Duodenal mucosa (tissue), 2 donors: ENCODE measurements around the gene CDH13.

Source experiments
- H3K27ac ChIP-seq: one replicate; pipeline ENCODE4 v1.7.0; 2013; ENCODE audit warnings: low read depth, low read length
- H3K27me3 ChIP-seq, 2 donors: one replicate each; pipeline ENCODE4 v1.7.0; 2013; ENCODE audit warnings: low read length in 2 of 2, control low read depth in 1 of 2; ENCODE audit not compliant: insufficient read depth in 2 of 2, control insufficient read depth in 1 of 2
- H3K36me3 ChIP-seq, 2 donors: one replicate each; pipeline ENCODE4 v1.7.0; 2013; ENCODE audit warnings: low read length in 2 of 2, control low read depth in 1 of 2; ENCODE audit not compliant: insufficient read depth in 2 of 2, control insufficient read depth in 1 of 2
- H3K4me1 ChIP-seq, 2 donors: one replicate each; pipeline ENCODE4 v1.7.0; 2013; ENCODE audit warnings: low read length in 2 of 2, control low read depth in 1 of 2; ENCODE audit not compliant: insufficient read depth in 2 of 2, control insufficient read depth in 1 of 2
- H3K4me3 ChIP-seq, 2 donors: one replicate each; pipeline ENCODE4 v1.7.0; 2013; ENCODE audit warnings: low read length in 2 of 2, low read depth in 1 of 2
- H3K9ac ChIP-seq, 2 donors: one replicate each; pipeline ENCODE4 v1.7.0; 2013; ENCODE audit warnings: low read length in 2 of 2, low read depth in 1 of 2
- H3K9me3 ChIP-seq, 2 donors: one replicate each; pipeline ENCODE4 v1.7.0; 2013; ENCODE audit warnings: low read length in 2 of 2, control low read depth in 1 of 2; ENCODE audit not compliant: control insufficient read depth in 1 of 2

CDH13 gene

DNA sequence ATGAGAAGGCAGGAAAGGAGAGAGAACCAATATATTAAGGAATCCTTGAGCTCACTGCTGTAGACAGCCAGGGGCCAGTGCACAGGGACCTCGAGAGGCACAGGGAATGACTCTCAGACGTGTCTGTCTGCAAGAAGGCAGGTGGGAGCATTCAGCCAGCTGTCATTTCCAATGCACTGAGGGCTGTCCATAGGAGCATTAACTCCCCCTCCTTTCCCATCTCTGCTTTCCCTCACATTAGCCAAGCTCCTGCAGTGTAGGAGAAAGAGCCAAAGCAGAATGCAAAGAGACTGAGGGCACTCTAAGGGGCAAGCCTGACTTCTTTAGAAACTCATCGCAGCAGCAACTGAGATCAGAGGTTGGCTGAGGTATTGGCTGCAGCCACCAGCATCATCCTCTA, 218.3 kb downstream of the CDH13 start:
- Histone ChIP-seq H3K27ac (no peak overlapping the region), H3K9ac (no peak overlapping the region), H3K27me3 (no peaks in the 10 kb centered on the region), H3K4me1 (no peaks in the 10 kb centered on the region), H3K9me3 (no peaks in the 10 kb centered on the region), H3K36me3 (no peaks in the 10 kb centered on the region), H3K4me3 (no peak overlapping the region)

DNA sequence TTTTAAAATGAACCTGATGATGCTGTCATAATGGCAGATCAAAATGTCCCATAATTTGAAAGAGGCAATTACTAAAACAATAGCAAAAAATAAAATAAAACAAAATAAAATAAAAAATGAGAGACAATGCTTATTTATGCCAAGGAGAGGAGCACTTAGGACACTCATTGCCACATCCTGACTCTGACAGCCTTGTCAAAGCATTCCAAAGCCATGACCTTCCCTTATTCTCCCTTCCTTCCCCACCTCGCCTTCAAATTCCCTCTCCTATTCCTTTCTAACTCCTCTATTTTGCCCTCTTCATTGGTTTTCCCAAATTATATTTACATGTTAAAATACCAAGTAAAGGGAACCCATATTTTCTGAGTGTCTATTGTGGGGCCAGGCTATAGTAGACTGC, 220.0 kb downstream of the CDH13 start:
- Histone ChIP-seq H3K4me3 (no peak overlapping the region), H3K36me3 (no peaks in the 10 kb centered on the region), H3K9ac (no peak overlapping the region), H3K27ac (no peak overlapping the region), H3K4me1 (no peaks in the 10 kb centered on the region), H3K27me3 (no peaks in the 10 kb centered on the region), H3K9me3 (no peaks in the 10 kb centered on the region)

- H3K9me3 ChIP-seq, result no peaks in the 10 kb centered on the region
- no peaks in the 10 kb centered on the region for H3K4me1 ChIP-seq
- no peak overlapping the region for H3K9ac ChIP-seq
- no peaks in the 10 kb centered on the region for H3K36me3 ChIP-seq
- no peak overlapping the region for H3K4me3 ChIP-seq
- H3K27me3 ChIP-seq, result no peaks in the 10 kb centered on the region
- H3K27ac ChIP-seq, result no peak overlapping the region
These were observed 221.2 kb downstream of the CDH13 start for GRCh38 chr16:82848013-82848412.

DNA sequence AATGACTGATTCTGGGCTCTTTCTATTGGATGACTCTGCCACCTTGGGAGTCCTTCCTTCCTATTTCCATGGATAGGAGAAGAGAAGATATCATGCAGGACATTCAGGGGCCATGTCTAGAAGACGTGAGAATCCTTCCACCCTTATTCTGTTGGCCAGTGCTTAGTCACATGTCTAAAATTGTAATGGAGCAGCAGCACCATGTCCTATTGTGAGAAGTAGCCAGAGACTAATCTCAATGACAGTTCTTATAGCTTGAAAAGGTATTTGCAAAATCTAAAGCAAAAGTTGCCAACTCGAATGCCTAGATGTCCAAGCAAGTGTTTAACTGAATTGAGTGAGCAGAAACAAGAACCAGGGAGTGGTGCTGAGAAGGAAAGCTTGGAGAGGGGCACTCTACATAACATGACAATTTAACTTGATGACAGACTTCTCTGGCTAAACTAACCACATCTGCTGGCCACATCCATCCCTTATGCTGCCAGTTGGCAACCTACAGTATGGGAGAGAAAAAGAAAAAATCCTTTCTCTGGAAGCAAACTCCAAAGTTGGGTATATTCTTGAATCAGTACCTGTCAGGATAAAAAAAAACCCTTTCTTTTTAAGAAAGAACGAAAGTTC, 225.7 kb downstream of the CDH13 start:
- H3K9ac ChIP-seq, result no peak overlapping the region
- no peaks in the 10 kb centered on the region for H3K36me3 ChIP-seq
- no peaks in the 10 kb centered on the region for H3K27me3 ChIP-seq
- no peak overlapping the region for H3K4me3 ChIP-seq
- no peaks in the 10 kb centered on the region for H3K4me1 ChIP-seq
- no peak overlapping the region for H3K27ac ChIP-seq
- no peaks in the 10 kb centered on the region for H3K9me3 ChIP-seq

DNA sequence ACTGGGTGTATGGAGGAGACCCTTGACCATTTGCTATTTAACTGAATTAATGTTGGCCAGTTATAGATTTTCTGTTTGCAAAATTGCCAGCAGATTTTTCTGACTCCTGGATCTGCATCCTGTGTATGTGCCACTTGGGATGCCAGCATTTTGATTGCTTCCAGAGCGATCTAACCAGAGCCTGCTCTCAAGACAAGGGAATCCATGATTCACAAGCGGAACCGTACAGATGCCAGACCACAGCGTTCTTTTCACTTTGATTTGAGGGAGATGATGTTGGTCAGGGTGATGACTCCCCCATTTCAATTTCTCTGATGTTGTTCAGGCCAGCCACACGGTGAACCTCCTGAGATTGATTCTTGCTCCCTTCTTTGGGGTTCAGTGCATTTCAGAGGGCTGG, 228.7 kb downstream of the CDH13 start:
- no peak overlapping the region for H3K27ac ChIP-seq
- no peaks in the 10 kb centered on the region for H3K36me3 ChIP-seq
- H3K27me3 ChIP-seq, result no peaks in the 10 kb centered on the region
- no peaks in the 10 kb centered on the region for H3K9me3 ChIP-seq
- no peaks in the 10 kb centered on the region for H3K4me1 ChIP-seq
- no peak overlapping the region for H3K9ac ChIP-seq
- no peak overlapping the region for H3K4me3 ChIP-seq

GRCh38 chr16:82857693-82858365, 231.1 kb downstream of the CDH13 start:
- H3K4me1 ChIP-seq, result no peaks in the 10 kb centered on the region
- no peak overlapping the region for H3K9ac ChIP-seq
- no peaks in the 10 kb centered on the region for H3K9me3 ChIP-seq
- no peaks in the 10 kb centered on the region for H3K36me3 ChIP-seq
- no peak overlapping the region for H3K4me3 ChIP-seq
- no peak overlapping the region for H3K27ac ChIP-seq
- H3K27me3 ChIP-seq, result no peaks in the 10 kb centered on the region

GRCh38 chr16:82859662-82860061, 232.9 kb downstream of the CDH13 start:
- Histone ChIP-seq H3K9me3 (no peaks in the 10 kb centered on the region), H3K36me3 (no peaks in the 10 kb centered on the region), H3K4me1 (no peaks in the 10 kb centered on the region), H3K27ac (no peak overlapping the region), H3K4me3 (no peak overlapping the region), H3K9ac (no peak overlapping the region), H3K27me3 (no peaks in the 10 kb centered on the region)

DNA sequence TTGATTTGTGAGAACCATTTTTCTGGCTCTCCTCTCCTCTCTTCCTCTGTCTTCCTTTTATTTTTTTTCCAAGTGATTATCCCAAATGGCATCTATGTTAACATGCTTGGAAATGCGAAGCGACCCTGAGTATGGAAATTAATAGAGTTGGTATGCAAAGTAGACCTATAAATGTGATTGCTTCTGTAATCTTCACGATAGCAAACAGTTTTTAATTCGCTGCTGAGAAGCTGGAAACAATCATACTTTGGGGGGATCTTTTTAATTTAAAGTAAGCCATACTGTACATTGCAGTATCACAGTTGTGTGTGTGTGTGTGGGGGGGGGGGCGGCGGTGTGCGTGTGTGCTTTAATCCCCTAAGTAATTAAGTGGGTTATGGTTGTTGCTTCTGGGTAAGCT, 233.3 kb downstream of the CDH13 start:
- Histone ChIP-seq H3K36me3 (no peaks in the 10 kb centered on the region), H3K27me3 (no peaks in the 10 kb centered on the region), H3K4me1 (peaks cover 0 to 4% of the 10 kb centered on the region in 2 donors), H3K9ac (no peak overlapping the region), H3K4me3 (no peak overlapping the region), H3K9me3 (peaks cover 0 to under 1% of the 10 kb centered on the region in 2 donors), H3K27ac (no peak overlapping the region)

GRCh38 chr16:82862057-82862456, 235.3 kb downstream of the CDH13 start:
- no peak overlapping the region for H3K4me3 ChIP-seq
- H3K9ac ChIP-seq, result no peak overlapping the region
- H3K27me3 ChIP-seq, result no peaks in the 10 kb centered on the region
- H3K4me1 ChIP-seq, result peaks cover 0 to 5% of the 10 kb centered on the region in 2 donors
- no peak overlapping the region for H3K27ac ChIP-seq
- peaks cover 0 to 4% of the 10 kb centered on the region in 2 donors for H3K9me3 ChIP-seq
- H3K36me3 ChIP-seq, result no peaks in the 10 kb centered on the region

DNA sequence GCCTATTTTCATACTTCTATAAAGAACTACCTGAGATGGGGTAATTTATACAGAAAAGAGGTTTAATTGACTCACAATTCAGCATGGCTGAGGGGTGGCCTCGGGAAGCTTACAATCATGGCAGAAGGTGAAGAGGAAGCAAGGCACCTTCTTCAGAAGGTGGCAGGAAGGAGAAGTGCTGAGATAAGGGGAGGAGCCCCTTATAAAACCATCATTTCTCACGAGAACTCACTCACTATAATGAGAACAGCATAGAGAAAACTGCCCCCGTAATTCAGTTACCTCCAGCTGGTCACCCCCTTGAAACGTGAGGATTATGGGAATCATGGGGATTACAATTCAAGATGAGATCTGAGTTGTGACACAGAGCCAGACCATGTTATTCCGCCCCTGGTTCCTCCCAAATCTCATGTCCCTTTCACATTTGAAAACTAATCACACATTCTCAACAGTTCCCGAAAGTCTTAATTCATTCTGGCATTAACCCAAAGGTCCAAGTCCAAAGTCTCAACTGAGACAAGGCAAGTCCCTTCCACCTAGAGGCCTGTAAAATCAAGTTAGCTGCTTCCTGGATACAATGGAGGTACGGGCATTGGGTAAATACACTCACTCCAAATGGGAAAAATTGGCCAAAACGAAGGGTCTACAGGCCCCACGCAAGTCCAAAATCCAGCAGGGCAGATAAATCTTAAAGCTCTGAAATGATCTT, 237.7 kb downstream of the CDH13 start:
- Histone ChIP-seq H3K27me3 (no peaks in the 10 kb centered on the region), H3K9me3 (peaks cover 0 to 4% of the 10 kb centered on the region in 2 donors), H3K36me3 (no peaks in the 10 kb centered on the region), H3K9ac (no peak overlapping the region), H3K4me1 (peaks cover 12 to 14% of the 10 kb centered on the region in 2 donors), H3K4me3 (peak overlapping the region in 1 of 2 donors; percentile 24), H3K27ac (no peak overlapping the region)
